Urothelium cell line (cell line): Measurements from ENCODE around the gene ENO1.

Source experiments
- DNase-seq: peaks from one replicate; pipeline ENCODE4 v3.0.0; 2011; ENCODE audit warnings: low spot score, mixed read lengths
- FAIRE-seq: peaks from 2 replicates; lab custom pipeline; 2011; peaks lifted over from hg19 to GRCh38; lab: Jason Lieb, UNC

ENO1 gene

GRCh38 chr1:8871965-8872399, 6.5 kb downstream of the ENO1 start:
- DNase-seq (no peak), FAIRE-seq (no peak)

- no peak for DNase-seq
- no peak for FAIRE-seq
These were observed 6.9 kb downstream of the ENO1 start for GRCh38 chr1:8871539-8871935.

- DNase-seq (no peak), FAIRE-seq (peak; percentile 9)
These were observed 7.6 kb downstream of the ENO1 start for GRCh38 chr1:8870616-8871538.

GRCh38 chr1:8870103-8870502, 8.4 kb downstream of the ENO1 start:
- FAIRE-seq (no peak), DNase-seq (no peak)

- DNase-seq (no peak), FAIRE-seq (no peak)
These were observed 10.5 kb downstream of the ENO1 start for GRCh38 chr1:8867878-8868567.

GRCh38 chr1:8866792-8867415, 11.6 kb downstream of the ENO1 start:
- FAIRE-seq (no peak), DNase-seq (no peak)

GRCh38 chr1:8866173-8866791, 12.2 kb downstream of the ENO1 start:
- FAIRE-seq, result no peak

GRCh38 chr1:8864713-8865344, 13.7 kb downstream of the ENO1 start:
- FAIRE-seq, result no peak

More at GRCh38 chr1:8866173-8866791, 12.2 kb downstream of the ENO1 start:
- DNase-seq, result no peak

GRCh38 chr1:8863794-8864233, 14.7 kb downstream of the ENO1 start:
- no peak for FAIRE-seq

More at GRCh38 chr1:8864713-8865344, 13.7 kb downstream of the ENO1 start:
- no peak for DNase-seq

GRCh38 chr1:8863138-8863537, 15.3 kb downstream of the ENO1 start:
- FAIRE-seq (no peak), DNase-seq (no peak)

More at GRCh38 chr1:8863794-8864233, 14.7 kb downstream of the ENO1 start:
- no peak for DNase-seq

GRCh38 chr1:8862528-8862927, 16.0 kb downstream of the ENO1 start:
- FAIRE-seq, result no peak
- DNase-seq, result no peak

- DNase-seq (no peak), FAIRE-seq (no peak)
These were observed 17.6 kb downstream of the ENO1 start for GRCh38 chr1:8860738-8861516.

- FAIRE-seq, result no peak
- DNase-seq, result peak; percentile 33
These were observed 19.4 kb downstream of the ENO1 start for GRCh38 chr1:8858888-8859706.

GRCh38 chr1:8858112-8858668, 20.3 kb downstream of the ENO1 start:
- DNase-seq (no peak), FAIRE-seq (no peak)

- DNase-seq (no peak), FAIRE-seq (no peak)
These were observed 21.6 kb downstream of the ENO1 start for GRCh38 chr1:8856689-8857412.

- DNase-seq, result no peak
- FAIRE-seq, result no peak
These were observed 24.2 kb downstream of the ENO1 start for GRCh38 chr1:8854240-8854639.

- FAIRE-seq, result no peak
These were observed 27.4 kb downstream of the ENO1 start for GRCh38 chr1:8851060-8851459.

More at GRCh38 chr1:8851060-8851459, 27.4 kb downstream of the ENO1 start:
- no peak for DNase-seq
